ENCODE measurements around the gene TFAP2A.

Gene TFAP2A

GRCh38 chr6:10453596-10453995 lies 38.7 kb upstream of the TFAP2A start:
- in situ Hi-C loops (cut with HindIII; ENCODE audit: low sequenced_read_pairs), result no loop called here
- H3K4me3 ChIP-seq (ENCODE audit: low read depth, low read length), result no peak overlapping the region
- no peak for DNase-seq (ENCODE audit: low read depth)
- no peak for TF ChIP-seq CTCF (IDR thresholded peaks at IDR 0.05; ENCODE audit: low read depth, low read length, missing control alignments)

- in situ Hi-C loops (cut with HindIII; ENCODE audit: low sequenced_read_pairs), result no loop called here
- H3K4me3 ChIP-seq (ENCODE audit: low read depth, low read length), result no peak overlapping the region
- no peak for DNase-seq (ENCODE audit: low read depth)
- no peak for TF ChIP-seq CTCF (IDR thresholded peaks at IDR 0.05; ENCODE audit: low read depth, low read length, missing control alignments)
Measured at GRCh38 chr6:10451828-10452509, 37.1 kb upstream of the TFAP2A start.

GRCh38 chr6:10451394-10451793 lies 36.5 kb upstream of the TFAP2A start:
- no peak for TF ChIP-seq CTCF (IDR thresholded peaks at IDR 0.05; ENCODE audit: low read depth, low read length, missing control alignments)
- DNase-seq (ENCODE audit: low read depth), result no peak
- in situ Hi-C loops (cut with HindIII; ENCODE audit: low sequenced_read_pairs), result no loop called here
- no peak overlapping the region for H3K4me3 ChIP-seq (ENCODE audit: low read depth, low read length)

GRCh38 chr6:10449751-10450150 lies 34.9 kb upstream of the TFAP2A start:
- in situ Hi-C loops (cut with HindIII; ENCODE audit: low sequenced_read_pairs), result no loop called here
- H3K4me3 ChIP-seq (ENCODE audit: low read depth, low read length), result no peak overlapping the region
- TF ChIP-seq CTCF (IDR thresholded peaks at IDR 0.05; ENCODE audit: low read depth, low read length, missing control alignments), result no peak
- DNase-seq (ENCODE audit: low read depth), result no peak

GRCh38 chr6:10448096-10448495 lies 33.2 kb upstream of the TFAP2A start:
- H3K4me3 ChIP-seq (ENCODE audit: low read depth, low read length), result no peak overlapping the region
- in situ Hi-C loops (cut with HindIII; ENCODE audit: low sequenced_read_pairs), result no loop called here
- TF ChIP-seq CTCF (IDR thresholded peaks at IDR 0.05; ENCODE audit: low read depth, low read length, missing control alignments), result no peak
- no peak for DNase-seq (ENCODE audit: low read depth)

GRCh38 chr6:10446548-10446947 lies 31.7 kb upstream of the TFAP2A start:
- DNase-seq (ENCODE audit: low read depth), result no peak
- in situ Hi-C loops (cut with HindIII; ENCODE audit: low sequenced_read_pairs), result no loop called here
- no peak for TF ChIP-seq CTCF (IDR thresholded peaks at IDR 0.05; ENCODE audit: low read depth, low read length, missing control alignments)
- no peak overlapping the region for H3K4me3 ChIP-seq (ENCODE audit: low read depth, low read length)

Measured in astrocyte of the cerebellum (primary cell).